ENCODE data around the gene NSL1.

NSL1 gene

DNA sequence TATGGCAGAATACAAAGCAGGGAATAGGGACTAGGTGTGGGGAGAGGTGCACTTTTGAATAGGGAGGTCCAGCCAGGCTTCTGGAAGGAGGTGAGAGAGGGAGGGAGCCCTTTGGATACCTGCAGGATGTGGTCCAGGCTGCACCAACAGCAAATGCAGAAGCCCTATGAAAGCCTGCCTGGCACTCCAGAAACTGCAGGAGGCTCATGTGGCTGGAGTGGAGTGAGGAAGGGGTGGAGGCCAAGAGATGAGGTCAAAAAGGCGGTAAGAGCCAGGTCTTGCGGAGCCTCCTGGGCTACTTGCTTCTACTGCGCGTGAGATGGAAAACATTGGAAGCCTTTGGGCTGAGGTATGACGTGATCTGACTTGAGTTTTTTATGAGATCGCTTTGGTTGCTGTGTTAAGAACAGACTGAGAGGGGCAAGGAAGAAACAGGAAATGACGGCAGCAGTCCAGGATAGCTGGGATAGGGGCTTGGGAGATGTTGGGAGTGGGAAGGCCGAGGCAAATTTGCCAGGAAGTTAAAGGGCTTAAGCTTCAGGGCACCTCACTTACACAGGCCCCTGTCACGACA, 87.5 kb downstream of the NSL1 start:
- no peak for DNase-seq (ENCODE audit: low spot score)

DNA sequence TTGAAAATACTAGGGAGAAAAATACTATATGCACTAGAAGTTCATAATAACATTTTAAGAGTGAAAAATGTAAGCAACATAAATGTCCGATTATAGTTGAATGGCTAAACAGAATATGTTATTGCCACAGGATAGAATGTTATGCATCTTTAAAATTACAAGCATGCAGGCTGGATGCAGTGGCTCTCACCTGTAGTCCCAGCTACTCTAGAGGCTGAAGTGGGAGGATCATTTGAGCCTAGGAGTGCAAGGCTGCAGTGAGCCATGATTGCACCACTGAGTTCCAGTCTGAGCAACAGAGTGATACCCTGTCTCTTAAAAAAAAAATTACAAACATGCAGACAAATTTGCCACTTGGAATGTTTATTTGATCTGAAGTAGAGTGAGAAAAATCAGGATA, 88.9 kb downstream of the NSL1 start:
- no peak for DNase-seq (ENCODE audit: low spot score)

DNA sequence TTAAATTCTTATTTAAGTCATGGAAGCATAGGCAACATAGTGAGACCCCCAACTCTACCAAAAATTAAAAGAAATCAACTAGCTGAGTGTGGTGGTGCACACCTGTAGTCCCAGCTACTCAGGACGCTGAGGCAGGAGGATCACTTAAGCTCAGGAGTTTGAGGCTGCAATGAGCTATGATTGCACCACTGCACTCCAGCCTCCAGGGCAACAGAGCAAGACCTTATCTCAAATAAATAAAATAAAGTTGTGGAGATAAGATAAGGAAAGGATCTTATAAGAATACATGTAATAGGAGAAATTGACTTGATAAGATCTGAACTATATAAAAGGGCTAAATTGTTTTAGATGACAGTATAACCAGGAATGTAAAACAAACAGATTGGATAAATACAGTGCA, 89.7 kb downstream of the NSL1 start:
- DNase-seq (ENCODE audit: low spot score) = no peak

DNA sequence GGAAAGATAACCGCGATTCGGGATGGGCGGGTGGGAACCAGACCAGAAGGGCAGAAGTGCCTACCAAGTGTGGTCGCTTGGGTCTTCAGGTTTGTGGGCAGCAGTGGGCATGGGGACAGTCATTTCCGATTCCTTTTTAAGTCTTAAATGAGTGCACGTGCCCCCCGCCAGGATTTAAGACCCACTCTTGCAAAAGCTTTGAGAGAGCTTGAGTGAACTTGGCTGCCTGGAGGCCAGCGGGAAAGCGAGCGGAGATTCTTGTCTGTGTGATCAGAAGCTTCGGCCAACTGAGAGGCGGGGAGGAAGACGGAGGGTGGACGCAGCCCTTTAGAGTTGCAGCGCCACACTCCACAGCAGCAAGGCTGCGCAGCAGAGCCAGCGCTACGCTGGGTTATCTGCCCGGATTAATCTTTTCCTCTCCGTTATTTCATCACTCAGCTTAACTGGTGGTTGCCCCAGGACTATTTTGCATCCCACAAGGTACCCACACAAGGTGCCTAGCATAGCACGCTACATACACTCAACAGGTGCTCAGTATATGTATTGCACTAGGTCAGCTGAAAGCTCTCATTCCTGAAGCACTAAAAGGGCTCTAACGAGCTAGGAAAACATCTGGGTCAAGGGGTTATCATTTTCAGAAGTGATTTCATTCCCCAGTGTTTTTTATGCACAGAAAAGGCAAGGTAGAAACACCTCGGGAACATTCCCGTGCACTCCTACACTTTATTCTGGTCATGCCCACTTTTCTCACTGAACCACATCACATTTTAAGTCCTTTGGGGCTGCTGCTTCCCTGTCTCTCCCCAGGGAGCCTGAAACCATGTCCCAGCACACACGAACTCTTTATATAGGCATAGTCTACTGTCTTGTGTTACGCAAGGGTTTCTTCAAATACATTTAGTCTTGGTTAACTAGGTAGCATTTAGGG, 90.4 kb downstream of the NSL1 start:
- peak; percentile 68 for DNase-seq (ENCODE audit: low spot score)

DNA sequence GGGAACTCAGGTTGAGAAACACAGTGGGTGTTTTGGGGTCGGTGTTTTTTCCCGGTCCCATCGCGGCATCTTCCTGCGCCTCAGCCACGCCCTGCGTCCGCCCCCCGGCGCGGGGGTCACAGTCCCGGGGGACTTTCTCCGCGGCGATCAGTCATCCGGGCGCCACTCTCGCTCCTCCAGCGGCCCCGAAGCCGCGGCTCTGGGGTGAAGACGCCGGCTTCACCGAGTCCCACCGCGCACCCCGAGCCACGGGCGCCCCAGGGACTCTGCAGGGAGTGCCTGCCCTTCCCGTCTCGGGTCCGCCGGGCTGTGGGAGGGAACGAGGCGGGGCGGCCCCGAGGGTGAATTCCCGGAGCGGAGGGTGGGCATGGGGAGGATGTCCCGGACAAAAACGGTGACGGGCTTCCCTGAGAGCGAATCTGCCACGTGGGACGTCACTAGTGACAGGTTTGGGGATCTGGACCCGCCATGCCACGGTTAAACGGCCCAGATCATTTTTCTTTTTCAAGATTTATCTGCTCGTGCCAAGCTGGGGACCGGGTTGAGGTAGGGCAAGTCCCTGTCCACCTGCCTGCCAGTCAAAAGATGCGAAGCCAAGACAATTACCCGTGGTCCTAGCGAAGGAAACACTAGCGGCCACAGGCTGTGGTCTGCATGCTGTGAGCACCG, 91.2 kb downstream of the NSL1 start:
- DNase-seq (ENCODE audit: low spot score) = peak; percentile 57

DNA sequence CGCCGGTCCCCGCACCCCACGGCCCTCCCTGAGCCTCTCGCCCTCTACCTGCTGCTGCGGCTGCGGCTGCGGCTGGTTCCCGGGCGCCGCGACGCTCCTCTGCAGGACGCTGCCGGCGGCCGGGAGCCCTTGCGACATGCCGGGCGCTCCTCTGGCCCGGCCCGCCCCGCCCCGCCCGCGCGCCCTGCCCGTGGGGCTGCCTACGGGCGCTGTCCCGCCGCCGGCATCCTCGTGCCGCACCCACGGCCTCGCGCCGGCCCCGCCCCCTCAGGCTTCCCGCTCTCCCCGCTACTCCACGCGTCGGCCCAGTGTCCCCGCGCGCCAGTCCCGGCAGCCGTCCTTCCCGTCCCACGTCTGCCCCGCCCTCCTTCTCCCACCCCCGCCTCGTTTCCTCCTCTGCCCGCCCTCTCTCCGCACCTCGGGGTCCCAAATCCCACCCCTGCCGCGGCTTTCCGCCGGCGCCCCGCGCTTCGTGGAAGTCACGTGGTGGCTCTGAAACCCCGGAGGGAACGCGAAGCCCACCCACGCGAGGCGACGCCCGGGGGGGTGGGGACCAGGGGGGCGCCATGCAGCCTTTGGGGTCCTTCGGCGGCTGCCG, 91.9 kb downstream of the NSL1 start, which contains the start of gene BATF3:
TSS of gene BATF3 (minus strand) at position 216 of the 598 bp plus-strand sequence. CDS start at position 138, 78 bp downstream.
- peak; percentile 61 for DNase-seq (ENCODE audit: low spot score)

DNA sequence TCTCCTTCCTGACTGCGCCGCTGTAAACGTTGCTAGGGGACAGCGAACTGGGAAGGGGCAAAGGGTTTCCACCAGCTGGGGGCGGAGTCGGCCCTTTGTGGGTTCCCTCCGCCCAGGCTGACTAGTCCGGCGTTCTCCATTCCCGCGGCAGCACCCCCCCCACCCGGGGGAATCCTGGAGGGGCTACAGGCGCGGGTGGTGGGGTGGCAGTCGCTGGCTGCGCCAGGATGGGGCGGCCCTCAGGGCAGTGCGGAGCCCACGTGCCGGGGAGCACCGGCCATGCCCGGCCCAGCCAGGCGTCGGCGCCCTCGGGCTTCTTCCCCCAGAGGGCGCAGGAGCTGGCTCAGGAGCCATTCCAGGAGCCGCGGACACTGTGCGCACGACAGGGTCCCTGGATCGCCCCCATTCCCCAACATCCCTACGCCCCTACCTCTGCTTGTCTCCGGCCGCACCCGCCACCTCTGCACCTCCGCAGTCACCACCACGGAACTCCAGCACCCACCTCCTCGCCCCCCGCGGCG, 92.4 kb downstream of the NSL1 start:
- peak; percentile 76 for DNase-seq (ENCODE audit: low spot score)

DNA sequence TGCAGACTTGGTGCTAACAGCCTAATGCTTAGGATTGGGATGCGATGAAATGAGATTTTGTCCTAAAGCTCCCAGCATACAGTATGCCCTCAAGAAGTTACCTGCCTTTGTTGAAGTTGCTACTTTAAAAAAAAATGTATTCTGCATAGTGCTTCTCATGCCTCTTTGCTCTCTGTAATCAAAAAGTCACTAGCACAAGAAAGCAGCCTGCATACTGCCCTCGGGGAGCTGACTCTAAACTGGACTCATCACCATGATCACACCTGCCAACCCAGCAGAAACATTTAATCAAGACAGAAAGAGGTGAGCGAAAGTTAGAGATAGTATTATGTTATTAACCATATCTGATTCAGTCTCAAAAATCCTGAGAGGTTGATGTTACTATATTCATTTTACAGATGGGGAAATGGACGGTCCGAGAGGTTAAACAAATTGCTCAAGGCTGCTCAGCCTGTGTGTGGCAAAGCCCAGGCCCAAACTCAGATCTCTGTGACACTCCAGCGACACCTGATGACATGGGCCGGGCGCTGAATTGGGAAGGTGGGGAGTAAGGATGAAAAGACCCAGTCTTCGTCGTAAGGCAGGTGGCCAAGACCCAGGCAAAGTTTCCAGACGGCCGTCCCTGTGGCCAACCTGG, 93.0 kb downstream of the NSL1 start:
- DNase-seq (ENCODE audit: low spot score) = no peak

DNA sequence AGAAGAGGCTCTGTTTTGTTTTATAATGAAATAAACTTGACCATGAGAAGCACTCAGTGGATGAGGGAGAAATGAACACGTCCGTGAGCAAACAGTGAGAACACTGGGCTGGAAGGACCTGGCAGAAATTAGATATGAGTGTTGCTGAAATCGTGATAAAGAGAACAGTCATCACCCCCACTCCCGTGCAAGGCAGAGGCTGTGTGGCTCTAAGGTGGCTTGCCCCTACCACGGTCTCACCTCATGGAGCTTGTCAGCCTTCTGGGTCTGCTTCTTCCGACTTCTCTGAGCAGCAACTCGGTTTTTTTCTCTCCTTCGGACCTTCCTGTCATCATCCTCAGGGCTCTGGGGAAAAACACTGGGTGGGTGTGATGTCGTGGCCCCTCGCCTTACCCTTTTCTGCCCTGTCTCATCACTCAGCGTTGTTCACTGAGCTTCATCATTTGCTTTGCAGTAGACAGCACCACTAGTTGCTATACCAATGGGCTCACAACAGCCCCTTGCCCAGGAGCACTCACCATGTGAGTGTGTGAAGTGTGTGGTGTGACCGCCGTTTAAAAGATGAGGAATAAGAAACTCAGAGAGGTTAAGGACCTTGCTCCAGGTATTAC, 94.8 kb downstream of the NSL1 start:
- no peak for DNase-seq (ENCODE audit: low spot score)

DNA sequence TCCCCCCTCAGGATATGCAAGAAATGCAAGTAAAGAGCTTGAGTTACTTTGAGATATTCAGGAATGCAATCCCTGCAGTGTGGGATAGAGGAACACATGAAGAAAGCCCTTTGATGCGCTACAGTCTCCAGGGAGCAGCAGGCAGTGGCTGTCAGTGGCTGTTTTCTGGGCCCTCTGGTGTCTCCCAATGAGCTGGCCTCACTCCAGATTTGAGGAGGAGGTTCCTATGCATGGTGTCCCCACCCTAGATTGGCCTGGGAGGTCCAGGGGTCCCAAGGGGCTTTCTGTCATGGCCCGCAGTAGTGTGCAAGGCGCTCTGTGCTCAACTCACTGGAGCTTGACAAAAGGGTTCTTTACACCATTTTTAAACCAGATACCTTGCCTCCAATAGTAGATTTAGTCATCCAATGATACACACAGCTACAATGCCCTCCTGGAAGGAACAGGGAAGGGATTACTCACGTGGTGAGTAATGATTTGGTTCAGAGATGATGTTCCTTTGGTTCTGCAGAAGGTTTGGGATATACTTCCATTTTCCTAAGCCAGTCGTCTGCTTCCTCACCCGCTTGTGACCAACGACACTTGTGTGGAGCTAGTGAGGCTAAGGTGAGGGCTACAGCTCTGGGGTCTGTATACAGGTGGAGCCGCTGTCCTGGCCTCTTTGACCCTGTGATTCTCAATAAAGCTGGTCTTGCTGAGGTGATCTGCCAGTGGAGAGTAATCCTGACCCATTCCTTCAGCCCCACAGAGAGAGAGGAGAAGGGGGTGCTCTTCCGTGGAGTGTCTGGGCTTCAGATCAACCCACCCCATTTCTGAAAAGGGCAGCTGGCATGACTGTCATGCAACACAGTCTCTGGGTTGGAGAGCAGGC, 98.6 kb downstream of the NSL1 start:
- DNase-seq (ENCODE audit: low spot score) = no peak

DNA sequence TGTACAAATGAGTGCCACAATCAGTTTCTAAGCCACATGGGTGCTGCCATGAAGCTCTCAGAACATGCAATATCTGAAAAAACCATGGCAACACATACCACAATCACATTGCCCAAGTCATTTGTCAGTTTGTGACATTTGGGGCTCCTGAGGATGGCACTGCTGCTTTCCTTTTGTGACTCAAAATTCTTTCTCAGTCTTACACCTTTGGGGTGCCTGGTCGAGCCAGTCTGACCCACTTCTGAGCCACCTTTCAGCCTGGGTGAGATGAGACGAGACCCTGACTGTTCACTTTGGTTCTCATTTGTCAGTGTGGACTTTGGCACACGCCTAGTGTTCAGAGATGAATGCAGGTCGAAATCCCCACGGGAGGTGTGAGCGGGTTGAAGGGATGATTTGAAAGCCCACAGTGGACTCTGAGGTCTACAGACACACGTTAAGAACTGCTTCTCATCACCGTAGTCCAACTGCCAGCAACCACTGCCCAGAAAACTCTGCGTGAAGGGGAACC, 100.0 kb downstream of the NSL1 start:
- no peak for DNase-seq (ENCODE audit: low spot score)

DNA sequence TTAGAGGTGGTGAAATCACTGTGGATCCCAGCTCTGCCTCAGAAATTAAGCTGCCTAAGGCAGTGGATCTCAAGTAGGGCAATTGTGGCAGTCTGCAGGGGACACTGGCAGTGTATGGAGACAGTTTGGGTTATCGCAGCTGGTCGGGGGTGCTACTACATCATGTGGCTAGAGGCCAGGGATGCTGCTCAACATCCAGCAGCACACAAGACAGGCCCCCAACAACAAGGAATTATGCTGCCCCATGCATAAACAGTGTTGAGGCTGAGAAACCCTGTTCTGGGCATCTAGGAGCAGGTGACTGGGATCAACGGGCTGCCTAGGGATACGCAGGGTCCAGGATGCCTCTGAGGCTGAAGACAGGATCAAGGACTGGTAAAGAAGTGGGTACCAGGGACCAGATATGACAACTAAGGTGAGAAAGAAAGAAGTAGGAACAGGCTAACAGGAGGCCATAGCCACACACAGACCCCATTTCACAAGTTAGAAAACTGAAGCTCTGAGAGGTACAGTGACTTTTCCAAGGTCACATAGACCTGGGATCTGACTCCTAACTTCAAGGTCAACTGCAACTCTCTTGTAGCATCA, 100.7 kb downstream of the NSL1 start:
- no peak for DNase-seq (ENCODE audit: low spot score)

DNA sequence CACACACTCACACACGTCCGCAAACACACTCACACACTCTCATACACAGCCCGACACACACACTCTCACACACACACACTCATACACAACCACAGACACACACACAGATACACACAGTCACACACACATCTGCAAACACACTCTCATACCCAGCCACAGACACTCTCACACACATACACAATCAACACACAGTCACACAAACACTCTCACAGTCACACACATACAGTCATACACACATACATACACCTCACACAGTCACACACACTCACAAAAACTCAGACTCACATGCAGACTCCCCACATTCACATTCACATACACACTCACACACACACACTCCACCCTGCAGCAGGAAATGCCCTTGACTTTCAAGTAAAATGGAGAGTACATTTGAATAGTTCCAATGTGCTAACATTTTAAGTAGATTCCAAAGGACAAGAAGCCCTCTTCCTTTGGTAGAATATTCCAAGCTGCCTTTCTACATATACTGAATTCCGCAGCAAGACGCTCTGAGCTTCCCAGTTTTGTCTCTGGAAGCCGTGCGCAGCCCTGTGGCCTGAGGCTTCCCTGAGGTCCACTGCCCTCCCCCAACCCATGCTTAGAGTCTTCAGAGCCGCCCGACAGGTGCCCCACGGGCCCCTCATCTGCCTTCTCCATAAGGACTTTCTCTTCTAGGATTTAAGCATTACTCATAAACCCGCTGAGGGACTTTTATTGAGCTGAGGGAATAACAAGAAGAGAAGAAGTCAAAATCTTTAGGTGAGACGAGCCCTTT, 101.6 kb downstream of the NSL1 start:
- DNase-seq (ENCODE audit: low spot score) = peak; percentile 44

DNA sequence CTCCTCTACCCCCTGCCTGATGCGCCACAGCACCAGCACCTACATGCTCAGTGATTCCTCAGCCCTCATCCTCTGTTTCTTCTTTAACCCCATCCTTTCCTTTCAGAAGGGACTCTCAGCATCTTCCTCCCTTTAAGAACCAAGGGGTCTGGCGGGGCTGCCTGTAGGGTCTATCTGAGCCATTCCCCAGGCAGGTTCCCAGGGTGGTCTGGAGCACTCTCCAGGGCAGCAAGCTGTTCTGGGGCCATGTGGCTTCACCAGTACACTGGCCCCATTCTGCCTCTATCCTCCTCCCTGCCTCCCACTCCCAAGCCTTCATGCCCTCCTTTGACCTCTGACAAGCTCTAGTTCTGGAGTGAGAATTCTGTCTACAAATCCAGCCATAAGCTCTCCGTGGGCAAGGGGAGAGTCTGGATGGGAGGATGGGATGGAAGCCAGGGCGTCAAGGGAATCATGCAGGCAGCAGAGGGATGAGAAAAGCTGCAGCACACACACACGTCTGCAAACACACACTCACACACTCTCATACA, 102.3 kb downstream of the NSL1 start:
- DNase-seq (ENCODE audit: low spot score) = peak; percentile 28

DNA sequence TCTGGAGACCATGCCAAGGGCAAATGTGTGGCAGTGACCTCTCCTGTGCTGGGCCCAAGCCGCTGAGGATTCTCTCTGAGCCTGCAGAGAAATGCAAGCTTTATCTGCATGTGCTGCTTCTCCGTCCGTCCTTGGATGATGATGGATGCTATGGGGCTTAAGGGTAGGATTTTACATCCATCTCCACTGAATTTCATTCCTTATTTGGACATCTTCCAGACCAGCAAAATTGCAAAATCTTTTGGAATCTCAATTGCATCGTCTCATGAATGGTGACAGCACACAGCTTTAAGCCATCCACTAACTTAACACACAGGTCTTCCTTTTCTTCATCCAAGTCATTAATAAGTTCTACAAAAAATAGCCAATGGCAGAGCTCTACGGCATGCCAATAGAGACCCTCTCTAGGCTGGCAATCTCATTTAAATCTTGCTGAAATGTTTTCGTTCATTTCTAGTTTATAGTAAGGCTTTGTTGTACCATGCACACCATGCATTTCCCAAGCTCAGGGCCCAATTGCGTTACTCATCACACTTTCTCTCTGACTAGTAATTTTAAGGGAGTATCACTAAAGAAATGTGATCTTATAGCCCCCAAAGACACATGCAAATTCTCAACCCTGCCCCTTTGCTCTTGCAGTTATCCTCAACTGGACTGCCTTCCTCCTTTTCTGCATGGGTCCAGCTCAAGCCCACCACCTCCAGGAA, 103.1 kb downstream of the NSL1 start:
- DNase-seq (ENCODE audit: low spot score) = no peak

DNA sequence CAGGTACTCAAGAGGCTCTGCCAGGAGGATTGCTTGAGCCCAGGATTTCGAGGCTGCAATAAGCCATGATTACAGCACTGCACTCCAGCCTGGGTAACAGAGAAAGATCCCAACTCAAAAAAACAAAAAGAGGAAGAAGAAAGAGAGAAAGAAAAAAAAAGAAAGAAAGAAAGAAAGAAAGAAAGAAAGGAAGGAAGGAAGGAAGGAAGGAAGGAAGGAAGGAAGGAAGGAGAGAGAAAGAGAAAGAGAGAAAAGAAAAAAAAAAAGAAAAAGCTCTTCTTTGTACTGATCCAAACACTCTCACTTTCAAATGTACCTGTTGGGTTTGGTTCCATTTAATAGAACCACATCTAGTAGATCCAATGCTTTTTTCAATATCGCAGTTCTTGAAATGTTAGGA, 103.8 kb downstream of the NSL1 start:
- no peak for DNase-seq (ENCODE audit: low spot score)

DNA sequence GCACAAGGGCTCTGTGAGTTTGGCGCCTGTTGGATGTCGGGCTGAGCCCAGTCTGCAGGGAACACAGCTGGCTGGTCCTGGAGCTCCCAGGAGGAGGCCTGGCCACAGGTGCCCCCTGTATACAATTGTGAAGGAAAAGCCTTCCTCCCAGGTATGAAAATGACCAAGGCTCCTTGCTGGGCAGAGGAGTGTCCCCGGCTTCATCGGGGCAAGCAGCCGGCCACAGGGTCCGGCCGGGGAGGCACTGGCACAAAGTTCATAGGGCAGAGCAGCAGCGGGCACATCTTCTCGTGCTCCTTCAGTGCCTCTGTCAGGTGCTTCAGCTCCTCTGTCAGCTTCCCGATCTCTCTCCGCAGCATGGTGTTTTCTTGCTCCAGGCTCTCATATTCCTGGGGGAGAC, 105.0 kb downstream of the NSL1 start:
- DNase-seq (ENCODE audit: low spot score) = peak; percentile 25

DNA sequence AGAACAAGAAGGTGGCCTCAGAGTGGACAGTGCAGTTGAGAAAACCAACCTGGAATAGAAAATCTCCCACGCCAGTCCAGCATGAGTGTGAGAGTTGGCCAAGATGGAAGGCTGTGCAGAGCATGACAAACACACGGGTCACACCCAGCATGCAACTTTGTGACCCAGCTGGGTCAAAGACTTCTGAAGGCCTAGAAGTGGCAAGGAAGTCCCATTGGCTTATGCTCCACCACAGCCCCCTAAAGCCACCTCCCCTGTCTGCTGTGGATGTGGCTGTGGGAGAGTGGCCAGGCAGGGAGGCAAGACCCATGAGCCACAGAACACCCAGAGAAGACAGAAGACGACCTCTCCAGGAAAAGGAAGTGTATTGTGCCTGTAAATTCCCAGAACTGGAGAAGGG, 105.5 kb downstream of the NSL1 start:
- no peak for DNase-seq (ENCODE audit: low spot score)

All from ecto neural progenitor cell (in vitro differentiated cells).